GM23338 (cell line): Measurements from ENCODE around the gene PCDH12. TPM values are rescaled to one million over a fixed set of nuclear protein-coding genes. Genes with fewer than 3 reads are reported as not detected.

Source experiments
- ATAC-seq: fragments of 200-7000 bp; cut with Tn5 transposase; 3 replicates; pipeline ENCODE4 v1.9.1; 2020
- DNase-seq: peaks from one replicate; pipeline ENCODE4 v3.0.0-alpha.2; 2015; ENCODE audit warnings: low spot score
- H2AFZ ChIP-seq: fragments of 200-600 bp; sonication (generic); 2 replicates; pipeline ENCODE4 v1.8.0; 2016; ENCODE audit warnings: antibody characterized with exemption, mild to moderate bottlenecking, moderate library complexity
- H3F3A ChIP-seq: fragments of 200-600 bp; sonication (generic); replicated peaks from 2 replicates; pipeline ENCODE4 v1.8.0; 2017; ENCODE audit warnings: antibody characterized with exemption, mixed run types, low read depth
- H3K27ac ChIP-seq: fragments of 200-600 bp; sonication (generic); 2 replicates; pipeline ENCODE4 v1.6.1; 2016; ENCODE audit warnings: low read depth
- H3K27me3 ChIP-seq: fragments of 200-600 bp; sonication (generic); 2 replicates; pipeline ENCODE4 v1.8.0; 2016; ENCODE audit warnings: mild to moderate bottlenecking, mixed run types, moderate library complexity; ENCODE audit not compliant: insufficient read depth
- H3K36me3 ChIP-seq: fragments of 200-600 bp; sonication (generic); 2 replicates; pipeline ENCODE4 v1.8.0; 2016; ENCODE audit warnings: mild to moderate bottlenecking; ENCODE audit not compliant: insufficient read depth
- H3K4me1 ChIP-seq: fragments of 200-600 bp; sonication (generic); 2 replicates; pipeline ENCODE4 v1.8.0; 2016; ENCODE audit warnings: mild to moderate bottlenecking, moderate library complexity; ENCODE audit not compliant: insufficient read depth
- H3K4me2 ChIP-seq: fragments of 200-600 bp; sonication (generic); 2 replicates; pipeline ENCODE4 v1.7.1; 2017; ENCODE audit warnings: mixed run types
- H3K4me3 ChIP-seq: fragments of 200-600 bp; sonication (generic); 2 replicates; pipeline ENCODE4 v1.6.1; 2016; ENCODE audit warnings: mixed run types
- H3K79me2 ChIP-seq: fragments of 200-600 bp; sonication (generic); replicated peaks from 2 replicates; pipeline ENCODE4 v1.8.0; 2017; ENCODE audit warnings: mild to moderate bottlenecking; ENCODE audit not compliant: insufficient read depth
- H3K9me2 ChIP-seq: fragments of 200-600 bp; sonication (generic); 2 replicates; pipeline ENCODE4 v1.8.0; 2017; ENCODE audit not compliant: insufficient read depth
- H4K20me1 ChIP-seq: fragments of 200-600 bp; sonication (generic); replicated peaks from 2 replicates; pipeline ENCODE4 v1.8.0; 2017; ENCODE audit warnings: mild to moderate bottlenecking; ENCODE audit not compliant: insufficient read depth
- H3K27ac Mint-ChIP-seq: 2 replicates; pipeline ENCODE4 v1.8.0; 2020; ENCODE audit warnings: inconsistent platforms, mild to moderate bottlenecking, moderate library complexity, mixed read lengths
- H3K27me3 Mint-ChIP-seq: 3 replicates; pipeline ENCODE4 v1.8.0; 2022; ENCODE audit warnings: low read depth, mild to moderate bottlenecking, moderate library complexity, mixed read lengths, inconsistent platforms; ENCODE audit not compliant: insufficient read depth, poor library complexity
- H3K36me3 Mint-ChIP-seq: 3 replicates; pipeline ENCODE4 v1.8.0; 2021; ENCODE audit warnings: low read depth, mild to moderate bottlenecking, inconsistent platforms, moderate library complexity, mixed read lengths
- H3K4me1 Mint-ChIP-seq: 3 replicates; pipeline ENCODE4 v1.8.0; 2020; ENCODE audit warnings: mild to moderate bottlenecking, inconsistent platforms, mixed read lengths
- H3K4me3 Mint-ChIP-seq: 3 replicates; pipeline ENCODE4 v1.8.0; 2021; ENCODE audit warnings: moderate library complexity, mild to moderate bottlenecking, inconsistent platforms, mixed read lengths
- H3K9me3 Mint-ChIP-seq: 3 replicates; pipeline ENCODE4 v1.8.0; 2020; ENCODE audit warnings: moderate library complexity, mild to moderate bottlenecking, inconsistent platforms, mixed read lengths
- CREB1 ChIP-seq: fragments of 250-450 bp; sonication (Bioruptor Pico); IDR thresholded peaks from 2 replicates; pipeline ENCODE4 v1.5.0; 2020; ENCODE audit warnings: low read depth, mild to moderate bottlenecking, moderate library complexity
- CTCF ChIP-seq, 2 experiments: fragments of 200-600 bp in 1 of 2; sonication (generic) in 1 of 2; conservative IDR thresholded peaks; 2 replicates each; pipeline versions ENCODE4 v1.5.1 to v1.6.1; 2016 to 2017; ENCODE audit warnings: antibody characterized with exemption in 2 of 2, low read depth in 2 of 2, mild to moderate bottlenecking in 2 of 2, moderate library complexity in 1 of 2
- ETS1 ChIP-seq: IDR thresholded peaks from 2 replicates; pipeline ENCODE4 v1.6.1; 2016; ENCODE audit warnings: antibody characterized with exemption
- EZH2 ChIP-seq: fragments of 200-600 bp; sonication (generic); IDR thresholded peaks from one replicate; pipeline ENCODE4 v1.8.0; 2017; ENCODE audit warnings: antibody characterized with exemption, mild to moderate bottlenecking, low read depth; ENCODE audit not compliant: unreplicated experiment
- EZH2phosphoT487 ChIP-seq: fragments of 200-600 bp; sonication (generic); IDR thresholded peaks from one replicate; pipeline ENCODE4 v1.8.1; 2018; ENCODE audit warnings: antibody characterized with exemption; ENCODE audit not compliant: unreplicated experiment
- JUNB ChIP-seq: IDR thresholded peaks from one replicate; pipeline ENCODE4 v1.6.1; 2016; ENCODE audit warnings: antibody characterized with exemption; ENCODE audit not compliant: unreplicated experiment
- NANOG ChIP-seq: IDR thresholded peaks from 2 replicates; pipeline ENCODE4 v1.6.1; 2016; ENCODE audit warnings: antibody characterized with exemption, borderline replicate concordance
- POLR2AphosphoS5 ChIP-seq: IDR thresholded peaks from 2 replicates; pipeline ENCODE4 v1.6.1; 2016; ENCODE audit warnings: antibody characterized with exemption, low read depth
- REST ChIP-seq: IDR thresholded peaks from one replicate; pipeline ENCODE4 v1.6.1; 2018; ENCODE audit warnings: antibody characterized with exemption; ENCODE audit not compliant: unreplicated experiment
- STAT1 ChIP-seq: IDR thresholded peaks from one replicate; pipeline ENCODE4 v1.6.1; 2016; ENCODE audit warnings: antibody characterized with exemption; ENCODE audit not compliant: unreplicated experiment
- ZNF114 ChIP-seq: fragments of 250-450 bp; sonication (Bioruptor Pico); IDR thresholded peaks from 2 replicates; pipeline ENCODE4 v1.5.0; 2020; ENCODE audit warnings: mild to moderate bottlenecking, moderate library complexity
- ZNF331 ChIP-seq: fragments of 250-450 bp; sonication (Bioruptor Pico); IDR thresholded peaks from 2 replicates; pipeline ENCODE4 v1.5.0; 2020; ENCODE audit warnings: low read depth, mild to moderate bottlenecking, moderate library complexity
- ZNF462 ChIP-seq: fragments of 250-450 bp; sonication (Bioruptor Pico); IDR thresholded peaks from 2 replicates; pipeline ENCODE4 v1.5.0; 2020; ENCODE audit warnings: mild to moderate bottlenecking, moderate library complexity
- polyA plus RNA-seq: library from polyadenylated mRNA; unstranded; fragments of >200 nt; fragmentation: Nextera tagmentation; extraction: Ambion mirVana; gene quantifications from 2 replicates; pipeline ENCODE4 v1.2.1, GENCODE V29; 2016
- total RNA-seq: library from RNA; depleted of rRNA; stranded (reverse); fragments of >200 nt; shearing (Covaris generic); gene quantifications from 2 replicates; pipeline ENCODE4 v1.2.3, GENCODE V29; 2014

The PCDH12 gene
- total and polyA plus RNA-seq, 2 experiments from 2014 or later, result 0.14 to 0.29 TPM

GRCh38 chr5:141969783-141970771, 12.1 kb upstream of the PCDH12 start:
- no peak for ATAC-seq
- no peak for TF ChIP-seq JUNB
- TF ChIP-seq ETS1, result no peak
- TF ChIP-seq ZNF462 (CRISPR knock-in tag), result no peak
- TF ChIP-seq REST, result no peak
- no peak for TF ChIP-seq POLR2AphosphoS5
- no peak for TF ChIP-seq EZH2phosphoT487
- no peak for TF ChIP-seq EZH2
- TF ChIP-seq CREB1 (CRISPR knock-in tag), result no peak
- no peak for TF ChIP-seq STAT1
- TF ChIP-seq ZNF331 (CRISPR knock-in tag), result no peak
- TF ChIP-seq CTCF (conservative IDR thresholded peaks at IDR 0.05; ENCODE audit: low read depth in 2 of 2), result no peak
- no peak for TF ChIP-seq NANOG
- no peak for TF ChIP-seq ZNF114
- H3K4me3 ChIP-seq, result peak overlapping the region; percentile 61
- H3K4me1 ChIP-seq, result peaks cover 16% of the 10 kb centered on the region
- H3K27me3 ChIP-seq, result no peaks in the 10 kb centered on the region
- Mint-ChIP-seq H3K4me1 (peaks cover 19% of the 10 kb centered on the region; the same call in 2 of the 3 replicates), H3K27me3 (peaks cover 8% of the 10 kb centered on the region), H3K36me3 (peaks cover 10% of the 10 kb centered on the region), H3K27ac (peak overlapping the region; percentile 87), H3K4me3 (peak overlapping the region; percentile 85), H3K9me3 (no peaks in the 10 kb centered on the region)
- no peaks in the 10 kb centered on the region for H3K9me2 ChIP-seq
- H3K79me2 ChIP-seq, result no peaks in the 10 kb centered on the region; the same call in 1 of the 2 replicates
- H3K36me3 ChIP-seq, result peaks cover 14% of the 10 kb centered on the region; the same call in 1 of the 2 replicates
- H3K4me2 ChIP-seq, result peak overlapping the region; percentile 80
- peak; percentile 21 for DNase-seq
- peak overlapping the region; percentile 1; the same call in 1 of the 2 replicates for H2AFZ ChIP-seq
- H3K27ac ChIP-seq, result peak overlapping the region; percentile 86
- no peaks in the 10 kb centered on the region for H4K20me1 ChIP-seq
- peaks cover 13% of the 10 kb centered on the region for H3F3A ChIP-seq
